WTC11 (cell line): Measurements from ENCODE around the gene DPYSL4. TPM values are rescaled to one million over a fixed set of nuclear protein-coding genes. Genes with fewer than 3 reads are reported as not detected.

Experiments used
- ATAC-seq: fragments of 200-7000 bp; cut with Tn5 transposase; 2 replicates; pipeline ENCODE4 v1.10.0; 2021; ENCODE audit warnings: mild to moderate bottlenecking, moderate library complexity
- CTCF ChIA-PET: fragments of 300-600 bp; sonication (Branson Sonifier 250); formaldehyde crosslinking; loops from one replicate; lab custom pipeline; 2021; ENCODE audit warnings: antibody characterized with exemption; lab: Charles Lee
- POLR2A ChIA-PET: fragments of 350-600 bp; sonication (Branson Sonifier 250); formaldehyde crosslinking; loops from one replicate; lab custom pipeline; 2021; ENCODE audit warnings: antibody characterized with exemption; lab: Charles Lee
- DNase-seq: peaks from one replicate; pipeline ENCODE4 v3.0.0; 2021; ENCODE audit warnings: low spot score
- H3K27ac Mint-ChIP-seq: 2 replicates; pipeline ENCODE4 v1.8.0; 2021; ENCODE audit warnings: mixed read lengths
- H3K27me3 Mint-ChIP-seq: 2 replicates; pipeline ENCODE4 v1.8.0; 2021; ENCODE audit warnings: low read depth, mild to moderate bottlenecking, moderate library complexity, mixed read lengths
- H3K36me3 Mint-ChIP-seq: 2 replicates; pipeline ENCODE4 v1.8.0; 2021; ENCODE audit warnings: mixed read lengths
- H3K4me1 Mint-ChIP-seq: 2 replicates; pipeline ENCODE4 v1.8.0; 2022; ENCODE audit warnings: mixed read lengths
- H3K4me3 Mint-ChIP-seq: 2 replicates; pipeline ENCODE4 v1.8.0; 2021; ENCODE audit warnings: mild to moderate bottlenecking, moderate library complexity, mixed read lengths
- H3K9me3 Mint-ChIP-seq: 2 replicates; pipeline ENCODE4 v1.8.0; 2021; ENCODE audit warnings: mixed read lengths
- ATF6 ChIP-seq: sonication (generic); formaldehyde crosslinking; IDR thresholded peaks from 2 replicates; pipeline ENCODE4 v1.8.1; 2023; ENCODE audit warnings: mild to moderate bottlenecking, missing genetic modification reagents
- CBFB ChIP-seq: sonication (generic); formaldehyde crosslinking; IDR thresholded peaks from 2 replicates; pipeline ENCODE4 v1.8.1; 2022; ENCODE audit warnings: mild to moderate bottlenecking, low read depth, missing genetic modification reagents
- CTCF ChIP-seq: fragments of 200-600 bp; IDR thresholded peaks from 2 replicates; pipeline ENCODE4 v1.8.0; 2022; ENCODE audit warnings: antibody characterized with exemption
- MXD4 ChIP-seq: fragments of 250-450 bp; sonication (Bioruptor Pico); IDR thresholded peaks from 2 replicates; pipeline ENCODE4 v1.8.0; 2021; ENCODE audit warnings: mild to moderate bottlenecking, moderate library complexity, borderline replicate concordance
- NFATC4 ChIP-seq: fragments of 250-450 bp; sonication (Bioruptor Pico); IDR thresholded peaks from 2 replicates; pipeline ENCODE4 v1.9.0; 2021; ENCODE audit warnings: mild to moderate bottlenecking
- NR3C1 ChIP-seq: sonication (generic); formaldehyde crosslinking; conservative IDR thresholded peaks from 2 replicates; pipeline ENCODE4 v1.8.1; 2023; ENCODE audit warnings: low read depth, mild to moderate bottlenecking, missing genetic modification reagents
- SMAD3 ChIP-seq: sonication (generic); formaldehyde crosslinking; IDR thresholded peaks from 2 replicates; pipeline ENCODE4 v1.8.0; 2022; ENCODE audit warnings: missing genetic modification reagents, mild to moderate bottlenecking, borderline replicate concordance
- TEAD1 ChIP-seq: sonication (generic); formaldehyde crosslinking; IDR thresholded peaks from 2 replicates; pipeline ENCODE4 v1.8.0; 2022; ENCODE audit warnings: mild to moderate bottlenecking, missing genetic modification reagents
- ZMAT4 ChIP-seq: fragments of 250-450 bp; sonication (Bioruptor Pico); IDR thresholded peaks from 2 replicates; pipeline ENCODE4 v1.9.0; 2021; ENCODE audit warnings: mild to moderate bottlenecking
- ZNF317 ChIP-seq: sonication (generic); formaldehyde crosslinking; IDR thresholded peaks from 2 replicates; pipeline ENCODE4 v1.8.1; 2023; ENCODE audit warnings: low read depth, mild to moderate bottlenecking, moderate library complexity, missing genetic modification reagents, borderline replicate concordance
- total RNA-seq: library from RNA; stranded (reverse); gene quantifications from 3 replicates; pipeline ENCODE4 v1.2.3, GENCODE V29; 2021
- TF ChIP-seq, protein P1 (sequence below): fragments of 250-450 bp; sonication (Bioruptor Pico); IDR thresholded peaks from 2 replicates; pipeline ENCODE4 v1.9.0; 2021; ENCODE audit warnings: moderate library complexity, mild to moderate bottlenecking, inconsistent platforms, borderline replicate concordance
- TF ChIP-seq, protein P2 (sequence below): sonication (generic); formaldehyde crosslinking; IDR thresholded peaks from 2 replicates; pipeline ENCODE4 v1.8.1; 2023; ENCODE audit warnings: mild to moderate bottlenecking, moderate library complexity, missing genetic modification reagents
- TF ChIP-seq, protein P3 (sequence below): sonication (generic); formaldehyde crosslinking; IDR thresholded peaks from 2 replicates; pipeline ENCODE4 v1.8.1; 2023; ENCODE audit warnings: mild to moderate bottlenecking, missing genetic modification reagents
- TF ChIP-seq, protein P4 (sequence below): sonication (generic); formaldehyde crosslinking; IDR thresholded peaks from 2 replicates; pipeline ENCODE4 v1.8.0; 2022; ENCODE audit warnings: mild to moderate bottlenecking, missing genetic modification reagents
- TF ChIP-seq, protein P5 (sequence below): sonication (generic); formaldehyde crosslinking; IDR thresholded peaks from 2 replicates; pipeline ENCODE4 v1.8.1; 2023; ENCODE audit warnings: mild to moderate bottlenecking, missing genetic modification reagents, moderate library complexity

The DPYSL4 gene
- total RNA-seq, 1 experiment from 2014 or later = 17.0 TPM

DNA sequence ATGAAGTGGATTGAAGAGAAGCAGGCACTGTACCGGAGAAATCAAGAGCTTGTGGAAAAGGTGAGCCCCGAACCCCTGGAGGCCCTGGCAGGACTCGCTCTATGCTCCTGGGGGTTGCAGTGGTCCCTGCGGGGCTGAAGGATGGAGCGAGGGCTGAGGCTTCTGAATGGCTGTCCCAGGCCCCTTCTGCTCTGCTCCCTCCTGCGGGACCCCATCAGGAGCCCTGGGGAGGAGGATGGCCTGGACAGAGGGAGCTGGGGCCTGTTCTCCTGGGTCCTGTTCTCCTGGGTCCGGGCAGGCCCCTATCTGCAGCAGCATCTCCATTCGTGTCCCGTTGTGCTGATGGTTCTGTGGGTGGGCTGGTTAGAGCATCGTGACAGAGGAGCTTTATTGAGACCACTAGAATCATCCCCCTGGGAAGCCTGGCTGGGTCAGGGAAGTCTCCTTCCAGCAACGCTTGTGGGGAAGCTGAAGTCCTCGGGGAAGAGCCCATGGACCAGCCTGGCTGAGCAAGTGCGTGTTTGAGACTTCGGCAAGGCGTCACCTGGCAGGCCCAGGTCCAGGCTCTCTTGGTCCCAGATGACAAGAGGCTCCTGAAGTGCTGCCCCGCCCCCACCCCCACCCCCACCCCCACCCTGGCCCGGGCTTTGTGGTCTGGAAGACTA, 41.1 kb upstream of the DPYSL4 start (continued):
- TF ChIP-seq, protein P1, sequence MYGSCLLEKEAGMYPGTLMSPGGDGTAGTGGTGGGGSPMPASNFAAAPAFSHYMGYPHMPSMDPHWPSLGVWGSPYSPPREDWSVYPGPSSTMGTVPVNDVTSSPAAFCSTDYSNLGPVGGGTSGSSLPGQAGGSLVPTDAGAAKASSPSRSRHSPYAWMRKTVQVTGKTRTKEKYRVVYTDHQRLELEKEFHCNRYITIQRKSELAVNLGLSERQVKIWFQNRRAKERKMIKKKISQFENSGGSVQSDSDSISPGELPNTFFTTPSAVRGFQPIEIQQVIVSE (CRISPR knock-in tag) = no peak

DNA sequence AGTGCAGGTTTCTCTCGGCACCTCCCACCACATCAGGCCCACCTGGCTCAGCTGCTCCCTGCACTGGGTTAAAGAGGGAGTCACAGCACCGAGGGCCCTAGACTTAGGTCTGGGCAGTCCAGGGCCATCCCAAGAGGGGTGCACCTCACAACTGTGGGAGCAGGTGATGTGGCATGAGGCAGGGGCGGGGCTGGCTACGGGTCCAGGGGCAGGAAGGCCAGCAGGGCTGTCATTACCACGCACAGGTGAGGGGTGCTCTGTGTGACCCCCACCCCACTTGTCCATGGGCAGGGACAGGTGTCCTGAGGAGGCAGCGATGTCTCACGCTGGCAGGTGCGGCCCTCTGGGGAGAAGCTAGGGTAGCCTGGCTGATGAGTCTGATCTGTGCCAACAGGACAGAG, 40.5 kb upstream of the DPYSL4 start:
- DNase-seq (no peak), ATAC-seq (no peak)
- POLR2A ChIA-PET = no interaction called here
- Mint-ChIP-seq H3K4me1 (peaks cover 9% of the 10 kb centered on the region), H3K36me3 (no peaks in the 10 kb centered on the region), H3K27me3 (no peaks in the 10 kb centered on the region), H3K4me3 (no peak overlapping the region), H3K27ac (no peak overlapping the region), H3K9me3 (no peaks in the 10 kb centered on the region)
- CTCF ChIA-PET = no interaction called here
- TF ChIP-seq MXD4 (CRISPR knock-in tag) (no peak), CTCF (no peak), ZNF317 (no peak), SMAD3 (CRISPR knock-in tag) (no peak), CBFB (CRISPR knock-in tag) (no peak), TEAD1 (no peak), ZMAT4 (no peak), ATF6 (CRISPR knock-in tag) (no peak), NFATC4 (no peak), NR3C1 (CRISPR knock-in tag) (no peak)
- TF ChIP-seq, protein P2, sequence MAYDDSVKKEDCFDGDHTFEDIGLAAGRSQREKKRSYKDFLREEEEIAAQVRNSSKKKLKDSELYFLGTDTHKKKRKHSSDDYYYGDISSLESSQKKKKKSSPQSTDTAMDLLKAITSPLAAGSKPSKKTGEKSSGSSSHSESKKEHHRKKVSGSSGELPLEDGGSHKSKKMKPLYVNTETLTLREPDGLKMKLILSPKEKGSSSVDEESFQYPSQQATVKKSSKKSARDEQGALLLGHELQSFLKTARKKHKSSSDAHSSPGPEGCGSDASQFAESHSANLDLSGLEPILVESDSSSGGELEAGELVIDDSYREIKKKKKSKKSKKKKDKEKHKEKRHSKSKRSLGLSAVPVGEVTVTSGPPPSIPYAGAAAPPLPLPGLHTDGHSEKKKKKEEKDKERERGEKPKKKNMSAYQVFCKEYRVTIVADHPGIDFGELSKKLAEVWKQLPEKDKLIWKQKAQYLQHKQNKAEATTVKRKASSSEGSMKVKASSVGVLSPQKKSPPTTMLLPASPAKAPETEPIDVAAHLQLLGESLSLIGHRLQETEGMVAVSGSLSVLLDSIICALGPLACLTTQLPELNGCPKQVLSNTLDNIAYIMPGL = no peak
- TF ChIP-seq, protein P3, sequence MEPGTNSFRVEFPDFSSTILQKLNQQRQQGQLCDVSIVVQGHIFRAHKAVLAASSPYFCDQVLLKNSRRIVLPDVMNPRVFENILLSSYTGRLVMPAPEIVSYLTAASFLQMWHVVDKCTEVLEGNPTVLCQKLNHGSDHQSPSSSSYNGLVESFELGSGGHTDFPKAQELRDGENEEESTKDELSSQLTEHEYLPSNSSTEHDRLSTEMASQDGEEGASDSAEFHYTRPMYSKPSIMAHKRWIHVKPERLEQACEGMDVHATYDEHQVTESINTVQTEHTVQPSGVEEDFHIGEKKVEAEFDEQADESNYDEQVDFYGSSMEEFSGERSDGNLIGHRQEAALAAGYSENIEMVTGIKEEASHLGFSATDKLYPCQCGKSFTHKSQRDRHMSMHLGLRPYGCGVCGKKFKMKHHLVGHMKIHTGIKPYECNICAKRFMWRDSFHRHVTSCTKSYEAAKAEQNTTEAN (CRISPR knock-in tag) = no peak
- TF ChIP-seq, protein P4, sequence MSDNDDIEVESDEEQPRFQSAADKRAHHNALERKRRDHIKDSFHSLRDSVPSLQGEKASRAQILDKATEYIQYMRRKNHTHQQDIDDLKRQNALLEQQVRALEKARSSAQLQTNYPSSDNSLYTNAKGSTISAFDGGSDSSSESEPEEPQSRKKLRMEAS (CRISPR knock-in tag) = no peak
- TF ChIP-seq, protein P1 (CRISPR knock-in tag) = no peak
- TF ChIP-seq, protein P5, sequence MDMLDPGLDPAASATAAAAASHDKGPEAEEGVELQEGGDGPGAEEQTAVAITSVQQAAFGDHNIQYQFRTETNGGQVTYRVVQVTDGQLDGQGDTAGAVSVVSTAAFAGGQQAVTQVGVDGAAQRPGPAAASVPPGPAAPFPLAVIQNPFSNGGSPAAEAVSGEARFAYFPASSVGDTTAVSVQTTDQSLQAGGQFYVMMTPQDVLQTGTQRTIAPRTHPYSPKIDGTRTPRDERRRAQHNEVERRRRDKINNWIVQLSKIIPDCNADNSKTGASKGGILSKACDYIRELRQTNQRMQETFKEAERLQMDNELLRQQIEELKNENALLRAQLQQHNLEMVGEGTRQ (CRISPR knock-in tag) = no peak
